SK-N-SH treated with all-trans-retinoic acid at 6 μM for 48 hours (cell line): ENCODE data around the gene PDE9A.

Experiments used
- ATAC-seq: fragments of 200-7000 bp; cut with Tn5 transposase; 3 replicates; pipeline ENCODE4 v1.9.1; 2020; ENCODE audit warnings: mild to moderate bottlenecking, moderate library complexity
- ARNTL ChIP-seq: fragments of 450-650 bp; formaldehyde crosslinking; IDR thresholded peaks from 2 replicates; pipeline ENCODE4 v1.5.0; 2020; ENCODE audit warnings: low read depth, mild to moderate bottlenecking, moderate library complexity, borderline replicate concordance
- BACH2 ChIP-seq: fragments of 250-450 bp; sonication (Bioruptor Pico); IDR thresholded peaks from 2 replicates; pipeline ENCODE4 v1.9.0; 2021; ENCODE audit warnings: mild to moderate bottlenecking, borderline replicate concordance
- CSDC2 ChIP-seq: fragments of 250-450 bp; sonication (Bioruptor Pico); IDR thresholded peaks from 2 replicates; pipeline ENCODE4 v1.5.0; 2020; ENCODE audit warnings: mild to moderate bottlenecking, moderate library complexity
- GLIS3 ChIP-seq: fragments of 250-450 bp; sonication (Bioruptor Pico); IDR thresholded peaks from 2 replicates; pipeline ENCODE4 v1.5.0; 2020; ENCODE audit warnings: mild to moderate bottlenecking, moderate library complexity
- OSR1 ChIP-seq: fragments of 250-450 bp; sonication (Bioruptor Pico); IDR thresholded peaks from 2 replicates; pipeline ENCODE4 v1.8.0; 2022; ENCODE audit warnings: moderate library complexity, mild to moderate bottlenecking, inconsistent platforms
- PPARA ChIP-seq: fragments of 250-450 bp; sonication (Bioruptor Pico); IDR thresholded peaks from 2 replicates; pipeline ENCODE4 v1.5.0; 2020; ENCODE audit warnings: mild to moderate bottlenecking, borderline replicate concordance
- RARB ChIP-seq: fragments of 250-450 bp; sonication (Bioruptor Pico); IDR thresholded peaks from 2 replicates; pipeline ENCODE4 v1.8.0; 2021; ENCODE audit warnings: mild to moderate bottlenecking, moderate library complexity
- SNAI2 ChIP-seq: fragments of 250-450 bp; sonication (Bioruptor Pico); IDR thresholded peaks from 2 replicates; pipeline ENCODE4 v1.5.0; 2020; ENCODE audit warnings: mild to moderate bottlenecking, moderate library complexity
- TCF4 ChIP-seq: fragments of 250-450 bp; sonication (Bioruptor Pico); IDR thresholded peaks from 2 replicates; pipeline ENCODE4 v1.8.0; 2021; ENCODE audit warnings: mild to moderate bottlenecking, moderate library complexity, borderline replicate concordance
- TOX ChIP-seq: fragments of 250-450 bp; sonication (Bioruptor Pico); IDR thresholded peaks from 2 replicates; pipeline ENCODE4 v1.8.0; 2021; ENCODE audit warnings: mild to moderate bottlenecking, moderate library complexity, borderline replicate concordance
- ZC3H10 ChIP-seq: fragments of 250-450 bp; sonication (Bioruptor Pico); IDR thresholded peaks from 2 replicates; pipeline ENCODE4 v1.5.1; 2021; ENCODE audit warnings: mild to moderate bottlenecking, moderate library complexity
- ZFP3 ChIP-seq: fragments of 250-450 bp; sonication (Bioruptor Pico); IDR thresholded peaks from 2 replicates; pipeline ENCODE4 v1.5.0; 2020; ENCODE audit warnings: mild to moderate bottlenecking, moderate library complexity
- ZFP30 ChIP-seq: fragments of 450-650 bp; formaldehyde crosslinking; IDR thresholded peaks from 2 replicates; pipeline ENCODE4 v1.5.0; 2022; ENCODE audit warnings: mild to moderate bottlenecking, moderate library complexity
- ZNF8 ChIP-seq: fragments of 450-650 bp; formaldehyde crosslinking; IDR thresholded peaks from 2 replicates; pipeline ENCODE4 v1.5.0; 2020; ENCODE audit warnings: mild to moderate bottlenecking, moderate library complexity
- TF ChIP-seq, protein P1 (sequence below): fragments of 250-450 bp; sonication (Bioruptor Pico); IDR thresholded peaks from 2 replicates; pipeline ENCODE4 v1.5.1; 2020; ENCODE audit warnings: low read depth, mild to moderate bottlenecking, moderate library complexity
- TF ChIP-seq, protein P2 (sequence below): fragments of 250-450 bp; sonication (Bioruptor Pico); IDR thresholded peaks from 2 replicates; pipeline ENCODE4 v1.5.0; 2020; ENCODE audit warnings: mild to moderate bottlenecking, moderate library complexity
- TF ChIP-seq, protein P3 (sequence below): fragments of 250-450 bp; sonication (Bioruptor Pico); IDR thresholded peaks from 2 replicates; pipeline ENCODE4 v1.8.0; 2020; ENCODE audit warnings: mild to moderate bottlenecking, moderate library complexity, borderline replicate concordance
- TF ChIP-seq, protein P4 (sequence below): fragments of 250-450 bp; sonication (Bioruptor Pico); IDR thresholded peaks from 2 replicates; pipeline ENCODE4 v1.8.0; 2021; ENCODE audit warnings: low read depth, mild to moderate bottlenecking, moderate library complexity, borderline replicate concordance

The PDE9A gene

DNA sequence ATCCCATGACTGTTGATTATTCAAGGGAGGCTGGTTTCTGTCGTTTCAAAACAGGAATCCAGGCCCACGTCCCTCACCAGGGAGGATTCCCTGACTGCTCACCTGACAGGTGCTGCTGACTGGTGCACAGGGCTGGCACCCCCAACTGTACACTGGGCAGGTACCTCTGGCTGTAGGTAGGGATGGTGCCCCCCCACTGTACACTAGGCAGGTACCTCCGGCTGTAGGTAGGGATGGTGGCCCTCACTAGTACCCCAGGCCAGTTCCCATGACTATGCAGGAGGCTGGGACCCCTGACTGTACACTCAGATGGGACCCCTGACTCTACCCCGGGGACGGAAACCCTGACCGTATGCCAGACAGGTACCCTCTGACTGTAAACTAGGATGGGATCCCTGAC is 33.6 kb upstream of the PDE9A start:
- TF ChIP-seq OSR1 (CRISPR knock-in tag) (no peak), ZC3H10 (CRISPR knock-in tag) (no peak), BACH2 (CRISPR knock-in tag) (no peak), PPARA (no peak), SNAI2 (CRISPR knock-in tag) (no peak), ARNTL (no peak), ZFP3 (CRISPR knock-in tag) (no peak)

DNA sequence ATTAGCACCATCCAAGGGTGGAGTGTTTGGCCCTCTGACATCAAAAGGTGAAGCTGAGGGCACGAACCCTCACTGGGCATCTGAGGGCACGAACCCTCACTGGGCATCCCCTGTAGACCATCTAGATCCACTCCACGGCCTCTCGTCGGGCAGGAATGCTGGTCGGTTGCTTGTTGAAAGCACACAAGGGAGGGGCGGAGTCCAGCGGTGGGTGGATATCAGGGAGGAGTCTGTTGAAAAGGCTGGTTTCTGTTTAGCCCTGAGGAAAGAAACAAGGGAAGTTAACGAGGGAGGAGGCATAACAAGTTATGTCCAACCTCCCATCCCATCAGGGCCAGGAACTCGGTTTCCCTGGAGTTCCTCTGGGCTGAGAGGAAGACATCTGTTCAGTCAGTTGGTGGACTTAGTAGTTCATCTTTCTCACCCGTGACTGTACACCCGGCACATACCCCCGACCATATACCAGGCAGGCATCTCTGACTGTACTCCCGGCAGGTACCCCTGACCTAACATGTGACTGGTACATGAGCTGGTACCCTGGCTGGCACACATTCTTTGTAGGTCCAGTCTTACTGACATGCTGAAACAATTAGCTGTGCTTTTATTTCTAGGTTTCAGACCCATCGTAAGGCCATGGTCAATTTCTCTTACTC is 32.1 kb upstream of the PDE9A start:
- ATAC-seq: no peak

More for the DNA sequence above, 33.6 kb upstream of the PDE9A start:
- ATAC-seq: no peak

DNA sequence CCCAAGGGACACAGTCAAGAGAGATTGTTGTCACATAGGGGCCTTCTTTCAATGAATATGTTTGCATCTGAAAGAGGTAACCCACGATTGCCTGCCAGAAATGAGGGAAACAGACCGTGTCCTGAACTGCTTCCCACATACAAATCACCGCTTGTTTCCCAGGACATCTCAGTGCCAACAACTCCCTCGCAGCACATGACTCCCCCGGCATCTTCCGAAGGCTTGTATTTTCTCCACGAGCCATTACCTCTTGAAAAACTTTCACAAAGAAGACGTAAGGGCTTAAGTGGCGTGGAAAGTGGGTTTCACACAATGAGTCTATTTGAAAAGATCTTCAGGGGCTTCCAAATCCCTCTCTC is 31.6 kb upstream of the PDE9A start:
- TF ChIP-seq ZNF8 (CRISPR knock-in tag) (no peak), ZC3H10 (CRISPR knock-in tag) (no peak), TCF4 (CRISPR knock-in tag) (no peak)
- TF ChIP-seq, protein P1, sequence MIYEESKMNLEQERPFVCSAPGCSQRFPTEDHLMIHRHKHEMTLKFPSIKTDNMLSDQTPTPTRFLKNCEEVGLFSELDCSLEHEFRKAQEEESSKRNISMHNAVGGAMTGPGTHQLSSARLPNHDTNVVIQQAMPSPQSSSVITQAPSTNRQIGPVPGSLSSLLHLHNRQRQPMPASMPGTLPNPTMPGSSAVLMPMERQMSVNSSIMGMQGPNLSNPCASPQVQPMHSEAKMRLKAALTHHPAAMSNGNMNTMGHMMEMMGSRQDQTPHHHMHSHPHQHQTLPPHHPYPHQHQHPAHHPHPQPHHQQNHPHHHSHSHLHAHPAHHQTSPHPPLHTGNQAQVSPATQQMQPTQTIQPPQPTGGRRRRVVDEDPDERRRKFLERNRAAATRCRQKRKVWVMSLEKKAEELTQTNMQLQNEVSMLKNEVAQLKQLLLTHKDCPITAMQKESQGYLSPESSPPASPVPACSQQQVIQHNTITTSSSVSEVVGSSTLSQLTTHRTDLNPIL (CRISPR knock-in tag): no peak
- TF ChIP-seq, protein P2, sequence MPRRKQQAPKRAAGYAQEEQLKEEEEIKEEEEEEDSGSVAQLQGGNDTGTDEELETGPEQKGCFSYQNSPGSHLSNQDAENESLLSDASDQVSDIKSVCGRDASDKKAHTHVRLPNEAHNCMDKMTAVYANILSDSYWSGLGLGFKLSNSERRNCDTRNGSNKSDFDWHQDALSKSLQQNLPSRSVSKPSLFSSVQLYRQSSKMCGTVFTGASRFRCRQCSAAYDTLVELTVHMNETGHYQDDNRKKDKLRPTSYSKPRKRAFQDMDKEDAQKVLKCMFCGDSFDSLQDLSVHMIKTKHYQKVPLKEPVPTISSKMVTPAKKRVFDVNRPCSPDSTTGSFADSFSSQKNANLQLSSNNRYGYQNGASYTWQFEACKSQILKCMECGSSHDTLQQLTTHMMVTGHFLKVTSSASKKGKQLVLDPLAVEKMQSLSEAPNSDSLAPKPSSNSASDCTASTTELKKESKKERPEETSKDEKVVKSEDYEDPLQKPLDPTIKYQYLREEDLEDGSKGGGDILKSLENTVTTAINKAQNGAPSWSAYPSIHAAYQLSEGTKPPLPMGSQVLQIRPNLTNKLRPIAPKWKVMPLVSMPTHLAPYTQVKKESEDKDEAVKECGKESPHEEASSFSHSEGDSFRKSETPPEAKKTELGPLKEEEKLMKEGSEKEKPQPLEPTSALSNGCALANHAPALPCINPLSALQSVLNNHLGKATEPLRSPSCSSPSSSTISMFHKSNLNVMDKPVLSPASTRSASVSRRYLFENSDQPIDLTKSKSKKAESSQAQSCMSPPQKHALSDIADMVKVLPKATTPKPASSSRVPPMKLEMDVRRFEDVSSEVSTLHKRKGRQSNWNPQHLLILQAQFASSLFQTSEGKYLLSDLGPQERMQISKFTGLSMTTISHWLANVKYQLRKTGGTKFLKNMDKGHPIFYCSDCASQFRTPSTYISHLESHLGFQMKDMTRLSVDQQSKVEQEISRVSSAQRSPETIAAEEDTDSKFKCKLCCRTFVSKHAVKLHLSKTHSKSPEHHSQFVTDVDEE: no peak
- TF ChIP-seq, protein P3, sequence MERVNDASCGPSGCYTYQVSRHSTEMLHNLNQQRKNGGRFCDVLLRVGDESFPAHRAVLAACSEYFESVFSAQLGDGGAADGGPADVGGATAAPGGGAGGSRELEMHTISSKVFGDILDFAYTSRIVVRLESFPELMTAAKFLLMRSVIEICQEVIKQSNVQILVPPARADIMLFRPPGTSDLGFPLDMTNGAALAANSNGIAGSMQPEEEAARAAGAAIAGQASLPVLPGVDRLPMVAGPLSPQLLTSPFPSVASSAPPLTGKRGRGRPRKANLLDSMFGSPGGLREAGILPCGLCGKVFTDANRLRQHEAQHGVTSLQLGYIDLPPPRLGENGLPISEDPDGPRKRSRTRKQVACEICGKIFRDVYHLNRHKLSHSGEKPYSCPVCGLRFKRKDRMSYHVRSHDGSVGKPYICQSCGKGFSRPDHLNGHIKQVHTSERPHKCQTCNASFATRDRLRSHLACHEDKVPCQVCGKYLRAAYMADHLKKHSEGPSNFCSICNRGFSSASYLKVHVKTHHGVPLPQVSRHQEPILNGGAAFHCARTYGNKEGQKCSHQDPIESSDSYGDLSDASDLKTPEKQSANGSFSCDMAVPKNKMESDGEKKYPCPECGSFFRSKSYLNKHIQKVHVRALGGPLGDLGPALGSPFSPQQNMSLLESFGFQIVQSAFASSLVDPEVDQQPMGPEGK (CRISPR knock-in tag): no peak
- TF ChIP-seq, protein P4, sequence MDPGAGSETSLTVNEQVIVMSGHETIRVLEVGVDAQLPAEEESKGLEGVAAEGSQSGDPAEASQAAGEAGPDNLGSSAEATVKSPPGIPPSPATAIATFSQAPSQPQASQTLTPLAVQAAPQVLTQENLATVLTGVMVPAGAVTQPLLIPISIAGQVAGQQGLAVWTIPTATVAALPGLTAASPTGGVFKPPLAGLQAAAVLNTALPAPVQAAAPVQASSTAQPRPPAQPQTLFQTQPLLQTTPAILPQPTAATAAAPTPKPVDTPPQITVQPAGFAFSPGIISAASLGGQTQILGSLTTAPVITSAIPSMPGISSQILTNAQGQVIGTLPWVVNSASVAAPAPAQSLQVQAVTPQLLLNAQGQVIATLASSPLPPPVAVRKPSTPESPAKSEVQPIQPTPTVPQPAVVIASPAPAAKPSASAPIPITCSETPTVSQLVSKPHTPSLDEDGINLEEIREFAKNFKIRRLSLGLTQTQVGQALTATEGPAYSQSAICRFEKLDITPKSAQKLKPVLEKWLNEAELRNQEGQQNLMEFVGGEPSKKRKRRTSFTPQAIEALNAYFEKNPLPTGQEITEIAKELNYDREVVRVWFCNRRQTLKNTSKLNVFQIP (CRISPR knock-in tag): no peak
- TF ChIP-seq, all 23 proteins: peak for 0
- no peak for ATAC-seq

More for the DNA sequence above, 32.1 kb upstream of the PDE9A start:
- TF ChIP-seq CSDC2 (CRISPR knock-in tag): no peak
- TF ChIP-seq ZFP30 (CRISPR knock-in tag): no peak
- TF ChIP-seq ARNTL: no peak
- TF ChIP-seq TOX (CRISPR knock-in tag): no peak
- no peak for TF ChIP-seq RARB

DNA sequence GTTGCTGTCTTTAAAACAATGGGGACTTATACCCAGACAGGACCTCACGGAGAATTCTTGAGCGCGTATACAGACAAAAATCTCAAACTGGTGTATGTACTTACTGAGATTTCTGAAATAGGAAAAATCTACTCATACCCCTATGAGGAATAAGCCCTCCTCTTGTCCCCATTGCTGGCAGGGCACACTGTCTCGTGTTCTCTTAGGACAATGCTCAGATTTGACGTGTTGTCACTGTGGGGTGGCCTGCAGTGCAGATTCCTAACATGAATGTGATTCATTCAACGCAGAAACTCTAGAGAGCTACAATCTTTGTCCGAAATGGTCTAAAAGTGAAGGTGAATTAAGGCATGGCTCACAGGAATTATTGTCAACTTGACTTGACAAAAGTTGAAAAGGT is 31.1 kb upstream of the PDE9A start:
- ATAC-seq: no peak
- no peak for TF ChIP-seq TOX (CRISPR knock-in tag)
- no peak for TF ChIP-seq RARB
- TF ChIP-seq, protein P2: no peak
- no peak for TF ChIP-seq OSR1 (CRISPR knock-in tag)
- TF ChIP-seq ZNF8 (CRISPR knock-in tag): no peak
- TF ChIP-seq GLIS3 (CRISPR knock-in tag): no peak
